ENCODE measurements around the gene POLDIP2.
A peak's percentile ranks its signal among the peaks of the same experiment; 100 is the strongest.

POLDIP2 gene

DNA sequence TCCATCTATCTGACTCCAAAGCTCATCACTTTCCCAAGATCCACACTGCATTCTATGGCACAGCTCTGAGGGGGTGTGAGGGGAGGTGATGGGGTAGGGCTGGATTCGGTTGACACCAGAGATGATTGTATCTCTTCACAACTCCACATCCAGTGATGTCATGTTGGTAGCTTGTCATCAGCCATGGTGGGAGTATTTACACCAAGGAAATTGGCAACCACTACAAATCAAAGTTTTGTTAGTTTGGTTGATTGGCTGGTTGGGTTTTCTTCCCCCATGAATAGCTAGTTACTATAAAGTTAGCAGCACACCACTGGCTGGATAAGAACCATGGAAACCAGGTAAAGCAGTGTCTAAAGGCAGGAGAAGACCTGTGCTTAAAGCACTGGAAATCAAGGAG lies 33.7 kb upstream of the POLDIP2 start:
- Histone ChIP-seq H3K36me3 (ENCODE audit: control insufficient read depth in 5 of 5, insufficient read depth in 5 of 5, low read length in 5 of 5) (peaks cover 9 to 38% (median 29%) of the 10 kb centered on the region in 5 donors), H3K4me1 (ENCODE audit: control insufficient read depth in 5 of 5, insufficient read depth in 5 of 5, low read length in 5 of 5) (peaks cover 0 to 3% (median 0%) of the 10 kb centered on the region in 5 donors), H3K4me3 (ENCODE audit: low read depth in 1 of 5, low read length in 5 of 5) (no peak overlapping the region), H3K27me3 (ENCODE audit: control insufficient read depth in 5 of 5, insufficient read depth in 4 of 5, low read length in 5 of 5) (no peaks in the 10 kb centered on the region), H3K27ac (ENCODE audit: low read depth, low read length) (no peak overlapping the region), H3K9me3 (ENCODE audit: control insufficient read depth in 5 of 5, low read length in 5 of 5) (no peaks in the 10 kb centered on the region), H3K9ac (ENCODE audit: low read length in 5 of 5) (no peak overlapping the region)

GRCh38 chr17:28390563-28390962 lies 33.2 kb upstream of the POLDIP2 start:
- Histone ChIP-seq H3K27me3 (ENCODE audit: control insufficient read depth in 5 of 5, insufficient read depth in 4 of 5, low read length in 5 of 5) (no peaks in the 10 kb centered on the region), H3K27ac (ENCODE audit: low read depth, low read length) (no peak overlapping the region), H3K4me3 (ENCODE audit: low read depth in 1 of 5, low read length in 5 of 5) (no peak overlapping the region), H3K9ac (ENCODE audit: low read length in 5 of 5) (no peak overlapping the region), H3K9me3 (ENCODE audit: control insufficient read depth in 5 of 5, low read length in 5 of 5) (no peaks in the 10 kb centered on the region), H3K4me1 (ENCODE audit: control insufficient read depth in 5 of 5, insufficient read depth in 5 of 5, low read length in 5 of 5) (peaks cover 0 to 3% (median under 1%) of the 10 kb centered on the region in 5 donors), H3K36me3 (ENCODE audit: control insufficient read depth in 5 of 5, insufficient read depth in 5 of 5, low read length in 5 of 5) (peaks cover 9 to 35% (median 27%) of the 10 kb centered on the region in 5 donors)

- Histone ChIP-seq H3K27me3 (ENCODE audit: control insufficient read depth in 5 of 5, insufficient read depth in 4 of 5, low read length in 5 of 5) (no peaks in the 10 kb centered on the region), H3K4me3 (ENCODE audit: low read depth in 1 of 5, low read length in 5 of 5) (no peak overlapping the region), H3K4me1 (ENCODE audit: control insufficient read depth in 5 of 5, insufficient read depth in 5 of 5, low read length in 5 of 5) (peaks cover 0 to 7% (median 5%) of the 10 kb centered on the region in 5 donors), H3K27ac (ENCODE audit: low read depth, low read length) (no peak overlapping the region), H3K9ac (ENCODE audit: low read length in 5 of 5) (no peak overlapping the region), H3K9me3 (ENCODE audit: control insufficient read depth in 5 of 5, low read length in 5 of 5) (no peaks in the 10 kb centered on the region), H3K36me3 (ENCODE audit: control insufficient read depth in 5 of 5, insufficient read depth in 5 of 5, low read length in 5 of 5) (peaks cover 9 to 35% (median 27%) of the 10 kb centered on the region in 5 donors)
Measured at GRCh38 chr17:28390141-28390540, 32.8 kb upstream of the POLDIP2 start.

DNA sequence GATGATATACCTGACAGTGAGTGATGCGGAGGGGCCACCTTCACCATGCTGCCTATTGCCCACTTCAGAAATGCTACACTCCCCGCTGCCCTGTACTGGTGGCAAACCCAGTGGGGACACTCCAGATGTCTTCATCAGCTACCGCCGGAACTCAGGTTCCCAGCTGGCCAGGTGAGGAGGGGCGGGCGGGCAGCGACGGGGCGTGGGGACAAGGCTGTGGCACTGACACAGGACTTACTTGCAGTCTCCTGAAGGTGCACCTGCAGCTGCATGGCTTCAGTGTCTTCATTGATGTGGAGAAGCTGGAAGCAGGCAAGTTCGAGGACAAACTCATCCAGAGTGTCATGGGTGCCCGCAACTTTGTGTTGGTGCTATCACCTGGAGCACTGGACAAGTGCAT lies 30.8 kb upstream of the POLDIP2 start:
- H3K36me3 ChIP-seq (ENCODE audit: control insufficient read depth in 5 of 5, insufficient read depth in 5 of 5, low read length in 5 of 5) = peaks cover 9 to 35% (median 29%) of the 10 kb centered on the region in 5 donors
- peaks cover 0 to 19% (median 13%) of the 10 kb centered on the region in 5 donors for H3K4me1 ChIP-seq (ENCODE audit: control insufficient read depth in 5 of 5, insufficient read depth in 5 of 5, low read length in 5 of 5)
- H3K9me3 ChIP-seq (ENCODE audit: control insufficient read depth in 5 of 5, low read length in 5 of 5) = no peaks in the 10 kb centered on the region
- no peak overlapping the region for H3K4me3 ChIP-seq (ENCODE audit: low read depth in 1 of 5, low read length in 5 of 5)
- H3K27ac ChIP-seq (ENCODE audit: low read depth, low read length) = no peak overlapping the region
- H3K27me3 ChIP-seq (ENCODE audit: control insufficient read depth in 5 of 5, insufficient read depth in 4 of 5, low read length in 5 of 5) = peaks cover 0 to 6% (median 3%) of the 10 kb centered on the region in 5 donors
- H3K9ac ChIP-seq (ENCODE audit: low read length in 5 of 5) = no peak overlapping the region

GRCh38 chr17:28386391-28386790 lies 29.1 kb upstream of the POLDIP2 start:
- Histone ChIP-seq H3K9ac (ENCODE audit: low read length in 5 of 5) (no peak overlapping the region), H3K4me1 (ENCODE audit: control insufficient read depth in 5 of 5, insufficient read depth in 5 of 5, low read length in 5 of 5) (peaks cover 0 to 22% (median 13%) of the 10 kb centered on the region in 5 donors), H3K4me3 (ENCODE audit: low read depth in 1 of 5, low read length in 5 of 5) (no peak overlapping the region), H3K27me3 (ENCODE audit: control insufficient read depth in 5 of 5, insufficient read depth in 4 of 5, low read length in 5 of 5) (peaks cover 0 to 10% (median 6%) of the 10 kb centered on the region in 5 donors), H3K9me3 (ENCODE audit: control insufficient read depth in 5 of 5, low read length in 5 of 5) (no peaks in the 10 kb centered on the region), H3K36me3 (ENCODE audit: control insufficient read depth in 5 of 5, insufficient read depth in 5 of 5, low read length in 5 of 5) (peaks cover 9 to 27% (median 22%) of the 10 kb centered on the region in 5 donors), H3K27ac (ENCODE audit: low read depth, low read length) (no peak overlapping the region)

DNA sequence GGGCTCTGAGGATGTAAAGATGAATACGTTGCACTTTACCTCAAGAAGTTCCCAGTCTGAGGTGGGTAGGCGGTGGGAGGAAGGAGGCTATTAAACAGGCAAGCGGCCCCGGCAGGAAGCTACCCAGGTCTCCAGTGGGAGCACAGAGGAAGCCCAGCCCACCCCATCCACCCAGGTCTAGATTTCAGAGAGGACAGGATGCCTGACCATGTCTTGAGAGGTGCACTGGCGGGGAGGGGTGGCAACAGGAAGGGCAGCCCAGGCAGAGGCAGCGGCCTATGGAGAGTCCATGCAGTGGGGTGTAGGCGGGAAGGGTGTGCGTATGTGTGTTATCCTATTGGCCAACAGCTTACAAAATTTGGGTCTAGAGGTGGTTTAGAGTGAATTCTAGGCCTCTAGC lies 28.1 kb upstream of the POLDIP2 start:
- Histone ChIP-seq H3K4me1 (ENCODE audit: control insufficient read depth in 5 of 5, insufficient read depth in 5 of 5, low read length in 5 of 5) (peaks cover 0 to 30% (median 22%) of the 10 kb centered on the region in 5 donors), H3K27ac (ENCODE audit: low read depth, low read length) (no peak overlapping the region), H3K9me3 (ENCODE audit: control insufficient read depth in 5 of 5, low read length in 5 of 5) (no peaks in the 10 kb centered on the region), H3K36me3 (ENCODE audit: control insufficient read depth in 5 of 5, insufficient read depth in 5 of 5, low read length in 5 of 5) (peaks cover 6 to 18% (median 16%) of the 10 kb centered on the region in 5 donors), H3K9ac (ENCODE audit: low read length in 5 of 5) (no peak overlapping the region), H3K4me3 (ENCODE audit: low read depth in 1 of 5, low read length in 5 of 5) (peak overlapping the region in 3 of 5 donors; percentile 70 to 79 (median 77)), H3K27me3 (ENCODE audit: control insufficient read depth in 5 of 5, insufficient read depth in 4 of 5, low read length in 5 of 5) (peaks cover 0 to 15% (median 7%) of the 10 kb centered on the region in 5 donors)

- no peaks in the 10 kb centered on the region for H3K9me3 ChIP-seq (ENCODE audit: control insufficient read depth in 5 of 5, low read length in 5 of 5)
- H3K9ac ChIP-seq (ENCODE audit: low read length in 5 of 5) = peak overlapping the region in 2 of 5 donors; percentile 71
- H3K4me3 ChIP-seq (ENCODE audit: low read depth in 1 of 5, low read length in 5 of 5) = peak overlapping the region; percentile 64 to 79 (median 70)
- peaks cover 0 to 30% (median 22%) of the 10 kb centered on the region in 5 donors for H3K4me1 ChIP-seq (ENCODE audit: control insufficient read depth in 5 of 5, insufficient read depth in 5 of 5, low read length in 5 of 5)
- peaks cover 6 to 18% (median 15%) of the 10 kb centered on the region in 5 donors for H3K36me3 ChIP-seq (ENCODE audit: control insufficient read depth in 5 of 5, insufficient read depth in 5 of 5, low read length in 5 of 5)
- H3K27me3 ChIP-seq (ENCODE audit: control insufficient read depth in 5 of 5, insufficient read depth in 4 of 5, low read length in 5 of 5) = peaks cover 0 to 17% (median 7%) of the 10 kb centered on the region in 5 donors
- no peak overlapping the region for H3K27ac ChIP-seq (ENCODE audit: low read depth, low read length)
Measured at GRCh38 chr17:28385037-28385400, 27.7 kb upstream of the POLDIP2 start.

DNA sequence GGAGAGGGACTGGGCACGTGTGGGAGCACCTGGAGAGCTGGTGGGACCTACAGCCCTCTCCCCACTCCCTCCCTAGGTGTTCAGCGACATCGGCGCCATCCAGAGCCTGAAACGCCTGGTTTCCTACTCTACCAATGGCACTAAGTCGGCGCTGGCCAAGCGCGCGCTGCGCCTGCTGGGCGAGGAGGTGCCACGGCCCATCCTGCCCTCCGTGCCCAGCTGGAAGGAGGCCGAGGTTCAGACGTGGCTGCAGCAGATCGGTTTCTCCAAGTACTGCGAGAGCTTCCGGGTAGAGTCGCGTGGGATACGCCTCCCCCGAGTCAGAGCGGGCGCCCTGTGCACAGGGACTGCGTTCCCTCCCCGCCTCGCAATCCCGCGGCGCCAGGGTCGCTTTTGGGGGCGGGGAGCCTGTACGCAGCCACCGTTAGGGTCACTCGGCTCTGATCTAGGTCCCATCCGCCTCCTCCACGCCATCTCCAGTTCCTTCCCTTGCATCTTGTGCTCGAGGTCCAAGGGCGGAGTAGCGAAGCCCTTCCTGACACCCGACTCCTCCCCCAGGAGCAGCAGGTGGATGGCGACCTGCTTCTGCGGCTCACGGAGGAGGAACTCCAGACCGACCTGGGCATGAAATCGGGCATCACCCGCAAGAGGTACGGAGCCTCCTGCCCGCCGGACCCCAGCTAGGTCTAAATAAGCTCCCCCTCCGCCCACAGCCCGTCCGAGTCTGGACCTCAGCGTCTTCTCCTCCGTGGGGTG lies 27.1 kb upstream of the POLDIP2 start:
- H3K27ac ChIP-seq (ENCODE audit: low read depth, low read length) = no peak overlapping the region
- peak overlapping the region in 3 of 5 donors; percentile 57 to 71 (median 71) for H3K9ac ChIP-seq (ENCODE audit: low read length in 5 of 5)
- peak overlapping the region; percentile 64 to 79 (median 70) for H3K4me3 ChIP-seq (ENCODE audit: low read depth in 1 of 5, low read length in 5 of 5)
- peaks cover 6 to 15% (median 11%) of the 10 kb centered on the region in 5 donors for H3K36me3 ChIP-seq (ENCODE audit: control insufficient read depth in 5 of 5, insufficient read depth in 5 of 5, low read length in 5 of 5)
- H3K4me1 ChIP-seq (ENCODE audit: control insufficient read depth in 5 of 5, insufficient read depth in 5 of 5, low read length in 5 of 5) = peaks cover 0 to 30% (median 22%) of the 10 kb centered on the region in 5 donors
- peaks cover 0 to 17% (median 7%) of the 10 kb centered on the region in 5 donors for H3K27me3 ChIP-seq (ENCODE audit: control insufficient read depth in 5 of 5, insufficient read depth in 4 of 5, low read length in 5 of 5)
- H3K9me3 ChIP-seq (ENCODE audit: control insufficient read depth in 5 of 5, low read length in 5 of 5) = no peaks in the 10 kb centered on the region

- peaks cover 0 to 30% (median 22%) of the 10 kb centered on the region in 5 donors for H3K4me1 ChIP-seq (ENCODE audit: control insufficient read depth in 5 of 5, insufficient read depth in 5 of 5, low read length in 5 of 5)
- no peak overlapping the region for H3K9ac ChIP-seq (ENCODE audit: low read length in 5 of 5)
- no peak overlapping the region for H3K27ac ChIP-seq (ENCODE audit: low read depth, low read length)
- no peaks in the 10 kb centered on the region for H3K9me3 ChIP-seq (ENCODE audit: control insufficient read depth in 5 of 5, low read length in 5 of 5)
- peaks cover 0 to 4% (median 0%) of the 10 kb centered on the region in 5 donors for H3K36me3 ChIP-seq (ENCODE audit: control insufficient read depth in 5 of 5, insufficient read depth in 5 of 5, low read length in 5 of 5)
- H3K27me3 ChIP-seq (ENCODE audit: control insufficient read depth in 5 of 5, insufficient read depth in 4 of 5, low read length in 5 of 5) = peaks cover 0 to 17% (median 7%) of the 10 kb centered on the region in 5 donors
- peak overlapping the region in 2 of 5 donors; percentile 44 to 61 for H3K4me3 ChIP-seq (ENCODE audit: low read depth in 1 of 5, low read length in 5 of 5)
Measured at GRCh38 chr17:28381141-28381825, 24.0 kb upstream of the POLDIP2 start.
